HFFc6 (cell line): Measurements from ENCODE around the gene NLN. TPM values are rescaled to one million over a fixed set of nuclear protein-coding genes. Genes with fewer than 3 reads are reported as not detected.
A peak's percentile ranks its signal among the peaks of the same experiment; 100 is the strongest.
"Not testable (repeated sequence)": the region's sequence is repeated elsewhere in the genome, so short reads cannot be mapped to it uniquely, and the experiment has no call there.

Experiments used
- DNase-seq: peaks from one replicate; pipeline ENCODE4 v3.0.0-alpha.2; 2018
- H3K27ac Mint-ChIP-seq: 2 replicates; pipeline ENCODE4 v1.8.0; 2020; ENCODE audit warnings: mild to moderate bottlenecking, mixed read lengths
- H3K27me3 Mint-ChIP-seq: 2 replicates; pipeline ENCODE4 v1.8.0; 2021; ENCODE audit warnings: mild to moderate bottlenecking, moderate library complexity, mixed read lengths; ENCODE audit not compliant: insufficient read depth
- H3K36me3 Mint-ChIP-seq: 2 replicates; pipeline ENCODE4 v1.8.0; 2021; ENCODE audit warnings: low read depth, mixed read lengths
- H3K4me1 Mint-ChIP-seq: 2 replicates; pipeline ENCODE4 v1.8.0; 2020; ENCODE audit warnings: low read depth, mixed read lengths
- H3K4me3 Mint-ChIP-seq: 2 replicates; pipeline ENCODE4 v1.8.0; 2020; ENCODE audit warnings: mild to moderate bottlenecking, moderate library complexity, mixed read lengths
- H3K9me3 Mint-ChIP-seq: 2 replicates; pipeline ENCODE4 v1.8.0; 2020; ENCODE audit warnings: mild to moderate bottlenecking, mixed read lengths
- total RNA-seq, 6 experiments: library from RNA; stranded (reverse); fragmentation: NEBNext Ultra II Directional; extraction: Animal tissue kit (Norgen Biotek cat#: 25700); gene quantifications; 2 replicates in 1 of 6; 3 replicates in 5 of 6; pipeline ENCODE4 v1.2.3, GENCODE V29; 2021
- TF ChIP-seq, protein P1 (sequence below): fragments of 200-600 bp; sonication (generic); IDR thresholded peaks from 2 replicates; pipeline ENCODE4 v1.5.0; 2021; ENCODE audit warnings: antibody characterized with exemption, mild to moderate bottlenecking

NLN gene
- total RNA-seq, 6 experiments from 2014 or later: 47.9 to 62.0 (median 57.1) TPM

- Mint-ChIP-seq H3K27me3 (no peaks in the 10 kb centered on the region), H3K36me3 (peaks cover 20% of the 10 kb centered on the region), H3K4me1 (peaks cover 38% of the 10 kb centered on the region), H3K9me3 (no peaks in the 10 kb centered on the region), H3K27ac (peak overlapping the region; percentile 91), H3K4me3 (peak overlapping the region; percentile 97)
- peak; percentile 65 for DNase-seq
- TF ChIP-seq, protein P1, sequence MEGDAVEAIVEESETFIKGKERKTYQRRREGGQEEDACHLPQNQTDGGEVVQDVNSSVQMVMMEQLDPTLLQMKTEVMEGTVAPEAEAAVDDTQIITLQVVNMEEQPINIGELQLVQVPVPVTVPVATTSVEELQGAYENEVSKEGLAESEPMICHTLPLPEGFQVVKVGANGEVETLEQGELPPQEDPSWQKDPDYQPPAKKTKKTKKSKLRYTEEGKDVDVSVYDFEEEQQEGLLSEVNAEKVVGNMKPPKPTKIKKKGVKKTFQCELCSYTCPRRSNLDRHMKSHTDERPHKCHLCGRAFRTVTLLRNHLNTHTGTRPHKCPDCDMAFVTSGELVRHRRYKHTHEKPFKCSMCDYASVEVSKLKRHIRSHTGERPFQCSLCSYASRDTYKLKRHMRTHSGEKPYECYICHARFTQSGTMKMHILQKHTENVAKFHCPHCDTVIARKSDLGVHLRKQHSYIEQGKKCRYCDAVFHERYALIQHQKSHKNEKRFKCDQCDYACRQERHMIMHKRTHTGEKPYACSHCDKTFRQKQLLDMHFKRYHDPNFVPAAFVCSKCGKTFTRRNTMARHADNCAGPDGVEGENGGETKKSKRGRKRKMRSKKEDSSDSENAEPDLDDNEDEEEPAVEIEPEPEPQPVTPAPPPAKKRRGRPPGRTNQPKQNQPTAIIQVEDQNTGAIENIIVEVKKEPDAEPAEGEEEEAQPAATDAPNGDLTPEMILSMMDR: no peak
Measured at GRCh38 chr5:65722575-65723403, 784 bp downstream of the NLN start.

DNA sequence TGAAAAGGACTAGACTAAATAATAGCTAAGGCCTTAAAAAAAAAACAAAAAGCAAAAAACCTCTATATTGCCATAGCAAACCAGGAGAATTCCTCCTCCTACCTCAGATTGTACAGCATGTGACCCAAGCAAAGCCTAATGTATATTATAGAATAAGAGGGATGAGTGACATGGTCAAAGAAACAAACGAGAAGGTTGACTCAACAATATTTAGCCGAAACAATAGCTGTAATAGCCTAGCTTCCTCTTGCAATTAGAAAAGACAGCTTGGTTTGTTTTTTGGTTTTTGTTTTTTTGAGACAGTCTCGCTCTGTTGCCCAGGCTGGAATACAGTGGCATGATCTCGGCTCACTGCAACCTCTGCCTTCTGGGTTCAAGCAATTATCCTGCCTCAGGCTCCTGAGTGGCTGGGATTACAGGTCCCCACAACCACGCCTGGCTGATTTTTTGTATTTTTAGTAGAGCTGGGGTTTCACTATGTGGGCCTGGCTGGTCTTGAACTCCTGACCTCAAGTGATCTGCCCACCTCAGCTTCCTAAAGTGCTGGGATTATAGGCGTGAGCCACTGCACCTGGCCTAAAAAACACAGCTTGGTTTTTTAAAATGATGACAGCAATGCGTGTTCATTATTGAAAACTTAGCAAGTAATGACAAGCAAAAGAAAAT lies 5.6 kb downstream of the NLN start:
- Mint-ChIP-seq H3K4me3 (no peak overlapping the region), H3K4me1 (peaks cover 49% of the 10 kb centered on the region), H3K27me3 (no peaks in the 10 kb centered on the region), H3K27ac (peak overlapping the region; percentile 36; the same call in 1 of the 2 replicates), H3K9me3 (no peaks in the 10 kb centered on the region), H3K36me3 (peaks cover 33% of the 10 kb centered on the region)
- TF ChIP-seq, protein P1: no peak
- no peak for DNase-seq

GRCh38 chr5:65728218-65728617 lies 6.2 kb downstream of the NLN start:
- H3K9me3 Mint-ChIP-seq: no peaks in the 10 kb centered on the region
- peaks cover 27% of the 10 kb centered on the region for H3K36me3 Mint-ChIP-seq
- no peak for DNase-seq
- TF ChIP-seq, protein P1: no peak
- no peak overlapping the region for H3K4me3 Mint-ChIP-seq
- no peak overlapping the region for H3K27ac Mint-ChIP-seq
- H3K27me3 Mint-ChIP-seq: no peaks in the 10 kb centered on the region
- H3K4me1 Mint-ChIP-seq: peaks cover 45% of the 10 kb centered on the region

DNA sequence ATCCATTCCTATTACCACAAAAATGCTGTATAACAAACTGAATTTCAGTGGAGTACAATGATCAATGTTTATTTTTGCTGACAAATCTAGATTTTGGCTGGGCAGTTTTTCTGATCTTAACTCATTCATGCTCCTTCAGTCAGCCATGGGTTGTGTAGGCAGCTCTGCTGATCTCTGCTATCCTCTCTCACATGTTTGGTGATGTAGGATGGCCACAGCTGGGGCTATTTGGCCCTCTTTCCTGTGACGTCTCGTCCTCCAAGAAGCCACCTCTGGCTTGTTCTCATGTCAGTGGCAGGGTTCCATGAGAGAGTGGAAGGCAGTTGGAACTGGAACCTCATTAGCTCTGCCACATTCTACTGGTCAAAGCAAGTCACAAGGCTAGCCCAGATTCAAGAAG lies 8.9 kb downstream of the NLN start:
- TF ChIP-seq, protein P1: no peak
- Mint-ChIP-seq H3K4me3 (no peak overlapping the region), H3K4me1 (peaks cover 36% of the 10 kb centered on the region), H3K36me3 (peaks cover 22% of the 10 kb centered on the region), H3K27ac (no peak overlapping the region), H3K9me3 (no peaks in the 10 kb centered on the region), H3K27me3 (no peaks in the 10 kb centered on the region)
- DNase-seq: no peak

- H3K27me3 Mint-ChIP-seq, H3K9me3 Mint-ChIP-seq, H3K27ac Mint-ChIP-seq, H3K4me3 Mint-ChIP-seq, DNase-seq: not testable (repeated sequence)
- H3K36me3 Mint-ChIP-seq: peaks cover 22% of the 10 kb centered on the region
- peaks cover 33% of the 10 kb centered on the region for H3K4me1 Mint-ChIP-seq
Measured at GRCh38 chr5:65732046-65732445, 10.0 kb downstream of the NLN start.

DNA sequence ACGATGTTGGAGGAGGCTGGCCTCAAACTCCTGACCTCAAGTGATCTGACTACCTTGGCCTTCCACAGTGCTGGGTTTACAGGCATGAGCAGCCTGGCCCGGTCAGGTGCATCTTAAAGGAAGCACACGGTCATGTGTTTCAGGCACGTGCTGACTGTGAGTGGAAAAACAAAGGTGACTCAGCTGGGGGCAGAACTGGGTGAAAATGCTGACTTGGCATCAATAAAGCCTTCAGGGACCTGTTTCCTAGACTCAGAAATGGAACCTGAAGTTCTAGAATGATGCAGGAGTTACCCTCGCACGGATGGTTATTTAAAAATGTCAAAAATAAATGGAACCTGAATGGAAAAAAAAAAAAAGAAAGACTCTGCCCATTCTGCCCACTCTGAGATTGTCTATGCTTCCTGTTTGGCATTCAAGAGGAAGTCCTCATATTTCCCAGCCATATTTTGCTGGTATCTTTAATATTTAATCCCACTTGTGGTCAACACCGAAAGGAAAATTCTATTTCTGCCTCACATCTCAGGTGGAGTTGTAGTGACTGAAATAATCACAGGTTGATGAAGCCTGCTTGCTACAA lies 12.3 kb downstream of the NLN start:
- H3K36me3 Mint-ChIP-seq: peaks cover 22% of the 10 kb centered on the region
- not testable (repeated sequence) for DNase-seq, H3K9me3 Mint-ChIP-seq, H3K27ac Mint-ChIP-seq, H3K4me3 Mint-ChIP-seq, H3K27me3 Mint-ChIP-seq
- H3K4me1 Mint-ChIP-seq: peaks cover 22% of the 10 kb centered on the region
